HEK293 (cell line): ENCODE data around the gene DCAF6.

ENCODE experiments used
- CTCF ChIA-PET: fragments of 350-600 bp; formaldehyde crosslinking; extraction: SDS; loops from one replicate; lab custom pipeline; 2021; ENCODE audit warnings: antibody characterized with exemption; lab: Yijun Ruan, JAX
- POLR2A ChIA-PET: fragments of 300-600 bp; formaldehyde crosslinking; extraction: SDS; loops from one replicate; lab custom pipeline; 2020; ENCODE audit warnings: antibody characterized with exemption, inconsistent platforms; lab: Yijun Ruan, JAX
- H3K27ac ChIP-seq: fragments of 200-500 bp; sonication (Bioruptor generic); 2 replicates; pipeline ENCODE4 v1.5.1; 2014; ENCODE audit warnings: low read depth, low read length, control low read depth, inconsistent platforms; ENCODE audit errors: extremely low read depth
- H3K36me3 ChIP-seq, 2 experiments: fragments of 200-500 bp in 1 of 2; sonication (Bioruptor generic) in 1 of 2; 1 replicate in 1 of 2; 2 replicates in 1 of 2; pipeline ENCODE4 v1.5.1; 2014 to 2017; ENCODE audit warnings: inconsistent platforms in 2 of 2, low read length in 2 of 2; ENCODE audit not compliant: control insufficient read depth in 2 of 2, insufficient read depth in 1 of 2
- H3K4me1 ChIP-seq: fragments of 200-500 bp; sonication (Bioruptor generic); 2 replicates; pipeline ENCODE4 v1.5.1; 2014; ENCODE audit warnings: mild to moderate bottlenecking, low read length, inconsistent platforms; ENCODE audit not compliant: control insufficient read depth, insufficient read depth
- H3K4me3 ChIP-seq: 2 replicates; pipeline ENCODE4 v1.5.1; 2011; ENCODE audit warnings: low read depth, mild to moderate bottlenecking, control low read depth, low read length, moderate library complexity
- H3K9me3 ChIP-seq: fragments of 200-500 bp; sonication (Bioruptor generic); 2 replicates; pipeline ENCODE4 v1.5.1; 2014; ENCODE audit warnings: low read depth, low read length, inconsistent platforms; ENCODE audit not compliant: control insufficient read depth, insufficient read depth
- FEZF1 ChIP-seq: fragments of 450-650 bp; formaldehyde crosslinking; IDR thresholded peaks from 2 replicates; pipeline ENCODE4 v1.5.1; 2016; ENCODE audit warnings: missing biosample characterization, missing genetic modification characterization
- GFI1B ChIP-seq: fragments of 450-650 bp; formaldehyde crosslinking; IDR thresholded peaks from 2 replicates; pipeline ENCODE4 v1.5.1; 2016; ENCODE audit warnings: missing biosample characterization, missing genetic modification characterization
- GLI2 ChIP-seq: fragments of 450-650 bp; formaldehyde crosslinking; IDR thresholded peaks from 2 replicates; pipeline ENCODE4; 2017; ENCODE audit warnings: missing biosample characterization, missing genetic modification characterization, low read depth, borderline replicate concordance
- GLIS1 ChIP-seq: fragments of 450-650 bp; formaldehyde crosslinking; IDR thresholded peaks from 2 replicates; pipeline ENCODE4 v1.5.1; 2016; ENCODE audit warnings: missing biosample characterization, missing genetic modification characterization
- GLIS2 ChIP-seq: fragments of 450-650 bp; formaldehyde crosslinking; IDR thresholded peaks from 2 replicates; pipeline ENCODE4 v1.5.1; 2016; ENCODE audit warnings: missing biosample characterization, missing genetic modification characterization
- SCRT2 ChIP-seq: fragments of 450-650 bp; formaldehyde crosslinking; IDR thresholded peaks from 2 replicates; pipeline ENCODE4 v1.5.1; 2016; ENCODE audit warnings: missing biosample characterization, missing genetic modification characterization
- ZBTB21 ChIP-seq: fragments of 450-650 bp; formaldehyde crosslinking; IDR thresholded peaks from 2 replicates; pipeline ENCODE4 v1.5.1; 2017; ENCODE audit warnings: missing biosample characterization, missing genetic modification characterization
- ZFHX2 ChIP-seq: fragments of 450-650 bp; formaldehyde crosslinking; conservative IDR thresholded peaks from 2 replicates; pipeline ENCODE4 v1.5.1; 2016; ENCODE audit warnings: missing biosample characterization, missing genetic modification characterization
- ZNF133 ChIP-seq: fragments of 450-650 bp; formaldehyde crosslinking; IDR thresholded peaks from 2 replicates; pipeline ENCODE4 v1.5.1; 2016; ENCODE audit warnings: missing biosample characterization, missing genetic modification characterization
- ZNF146 ChIP-seq: fragments of 450-650 bp; formaldehyde crosslinking; IDR thresholded peaks from 2 replicates; pipeline ENCODE4 v1.5.1; 2016; ENCODE audit warnings: missing biosample characterization, missing genetic modification characterization
- ZNF16 ChIP-seq: fragments of 450-650 bp; formaldehyde crosslinking; IDR thresholded peaks from 2 replicates; pipeline ENCODE4 v1.5.1; 2016; ENCODE audit warnings: low read depth, missing biosample characterization, missing genetic modification characterization
- ZNF324 ChIP-seq: fragments of 450-650 bp; formaldehyde crosslinking; IDR thresholded peaks from 2 replicates; pipeline ENCODE4 v1.5.1; 2016; ENCODE audit warnings: missing biosample characterization, missing genetic modification characterization
- ZNF341 ChIP-seq: fragments of 450-650 bp; formaldehyde crosslinking; IDR thresholded peaks from 2 replicates; pipeline ENCODE4; 2016; ENCODE audit warnings: low read depth, missing biosample characterization, missing genetic modification characterization
- ZNF350 ChIP-seq: fragments of 450-650 bp; formaldehyde crosslinking; IDR thresholded peaks from 2 replicates; pipeline ENCODE4 v1.5.0; 2017; ENCODE audit warnings: missing biosample characterization, mild to moderate bottlenecking, missing genetic modification characterization
- ZNF433 ChIP-seq: fragments of 450-650 bp; formaldehyde crosslinking; IDR thresholded peaks from 2 replicates; pipeline ENCODE4 v1.5.1; 2016; ENCODE audit warnings: missing biosample characterization, missing genetic modification characterization, low read depth
- ZNF514 ChIP-seq: fragments of 450-650 bp; formaldehyde crosslinking; IDR thresholded peaks from 2 replicates; pipeline ENCODE4 v1.5.1; 2016; ENCODE audit warnings: missing biosample characterization, missing genetic modification characterization
- ZNF776 ChIP-seq: fragments of 450-650 bp; formaldehyde crosslinking; IDR thresholded peaks from 2 replicates; pipeline ENCODE4 v1.5.0; 2017; ENCODE audit warnings: missing biosample characterization, missing genetic modification characterization, borderline replicate concordance
- ZXDB ChIP-seq: fragments of 450-650 bp; formaldehyde crosslinking; IDR thresholded peaks from 2 replicates; pipeline ENCODE4 v1.5.1; 2016; ENCODE audit warnings: missing biosample characterization, missing genetic modification characterization
- TF ChIP-seq, protein P1 (sequence below): IDR thresholded peaks from 2 replicates; pipeline ENCODE4 v1.6.1; 2011; ENCODE audit warnings: mild to moderate bottlenecking, low read depth, low read length, borderline replicate concordance
- TF ChIP-seq, protein P2 (sequence below): fragments of 450-650 bp; formaldehyde crosslinking; IDR thresholded peaks from 2 replicates; pipeline ENCODE4 v1.5.1; 2016; ENCODE audit warnings: missing biosample characterization, missing genetic modification characterization
- TF ChIP-seq, protein P3 (sequence below): fragments of 450-650 bp; formaldehyde crosslinking; IDR thresholded peaks from 2 replicates; pipeline ENCODE4 v1.5.1; 2016; ENCODE audit warnings: missing biosample characterization, missing genetic modification characterization
- TF ChIP-seq, protein P4 (sequence below): fragments of 450-650 bp; formaldehyde crosslinking; IDR thresholded peaks from 2 replicates; pipeline ENCODE4 v1.5.1; 2016; ENCODE audit warnings: missing biosample characterization, missing genetic modification characterization, low read depth
- TF ChIP-seq, protein P5 (sequence below): fragments of 450-650 bp; formaldehyde crosslinking; IDR thresholded peaks from 2 replicates; pipeline ENCODE4 v1.5.1; 2016; ENCODE audit warnings: missing biosample characterization, missing genetic modification characterization, borderline replicate concordance

Gene DCAF6

DNA sequence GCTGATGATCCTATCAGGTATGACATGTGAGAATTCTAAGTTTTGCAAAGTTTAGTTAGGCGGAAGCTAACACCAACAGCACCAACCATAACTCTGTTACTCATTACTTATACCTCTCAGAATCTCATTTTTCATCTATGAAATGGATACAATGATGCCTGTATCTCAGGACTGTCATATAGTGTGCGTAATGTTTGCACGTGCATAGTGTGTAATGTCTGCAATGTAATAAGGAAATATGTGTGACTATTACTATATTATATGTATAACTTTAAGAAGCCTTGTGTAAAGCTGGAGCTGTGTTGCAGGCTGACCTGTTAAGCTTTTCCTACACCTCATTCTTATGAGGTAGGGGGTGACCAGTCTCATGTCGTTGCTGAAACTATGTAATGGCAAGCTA is 35.6 kb upstream of the DCAF6 start:
- H3K4me3 ChIP-seq = no peak overlapping the region
- TF ChIP-seq ZBTB21 (tag by site-specific recombination) = no peak
- TF ChIP-seq, protein P1, sequence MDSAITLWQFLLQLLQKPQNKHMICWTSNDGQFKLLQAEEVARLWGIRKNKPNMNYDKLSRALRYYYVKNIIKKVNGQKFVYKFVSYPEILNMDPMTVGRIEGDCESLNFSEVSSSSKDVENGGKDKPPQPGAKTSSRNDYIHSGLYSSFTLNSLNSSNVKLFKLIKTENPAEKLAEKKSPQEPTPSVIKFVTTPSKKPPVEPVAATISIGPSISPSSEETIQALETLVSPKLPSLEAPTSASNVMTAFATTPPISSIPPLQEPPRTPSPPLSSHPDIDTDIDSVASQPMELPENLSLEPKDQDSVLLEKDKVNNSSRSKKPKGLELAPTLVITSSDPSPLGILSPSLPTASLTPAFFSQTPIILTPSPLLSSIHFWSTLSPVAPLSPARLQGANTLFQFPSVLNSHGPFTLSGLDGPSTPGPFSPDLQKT = no peak
- no peak for TF ChIP-seq ZNF514 (tag by site-specific recombination)
- TF ChIP-seq GLIS2 = no peak
- TF ChIP-seq, protein P2, sequence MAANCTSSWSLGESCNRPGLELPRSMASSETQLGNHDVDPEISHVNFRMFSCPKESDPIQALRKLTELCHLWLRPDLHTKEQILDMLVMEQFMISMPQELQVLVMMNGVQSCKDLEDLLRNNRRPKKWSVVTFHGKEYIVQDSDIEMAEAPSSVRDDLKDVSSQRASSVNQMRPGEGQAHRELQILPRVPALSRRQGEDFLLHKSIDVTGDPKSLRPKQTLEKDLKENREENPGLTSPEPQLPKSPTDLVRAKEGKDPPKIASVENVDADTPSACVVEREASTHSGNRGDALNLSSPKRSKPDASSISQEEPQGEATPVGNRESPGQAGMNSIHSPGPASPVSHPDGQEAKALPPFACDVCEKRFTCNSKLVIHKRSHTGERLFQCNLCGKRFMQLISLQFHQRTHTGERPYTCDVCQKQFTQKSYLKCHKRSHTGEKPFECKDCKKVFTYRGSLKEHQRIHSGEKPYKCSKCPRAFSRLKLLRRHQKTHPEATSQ (tag by site-specific recombination) = no peak
- H3K9me3 ChIP-seq = no peaks in the 10 kb centered on the region
- H3K4me1 ChIP-seq = peaks cover 3% of the 10 kb centered on the region; the same call in 1 of the 2 replicates
- no peak overlapping the region for H3K27ac ChIP-seq
- no peaks in the 10 kb centered on the region for H3K36me3 ChIP-seq
- ChIA-PET CTCF (no interaction called here), POLR2A (no interaction called here)

DNA sequence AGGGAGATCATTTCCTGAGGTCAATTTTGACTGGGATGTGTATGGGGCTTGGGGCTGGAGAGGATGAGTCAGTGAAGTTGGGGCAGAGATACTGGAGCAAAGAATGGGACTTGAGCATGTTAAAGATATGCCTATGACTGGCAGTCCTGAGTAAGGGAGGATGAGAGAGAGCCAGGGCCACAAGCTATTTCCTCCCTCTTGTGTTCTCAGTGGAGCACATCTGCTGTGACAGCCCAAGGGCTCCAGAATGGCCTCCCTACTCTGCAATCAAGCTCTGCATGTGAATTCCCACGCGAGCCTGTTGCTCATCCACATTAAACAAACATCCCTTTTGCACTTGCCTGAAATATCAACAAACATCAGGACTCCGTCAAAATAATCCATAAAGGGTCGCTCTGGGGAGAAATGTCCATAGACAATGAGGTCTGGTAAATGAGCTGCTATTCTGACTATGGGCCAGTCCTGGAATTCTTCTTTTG is 31.8 kb upstream of the DCAF6 start:
- Histone ChIP-seq H3K36me3 (no peaks in the 10 kb centered on the region), H3K27ac (no peak overlapping the region)
- TF ChIP-seq GLIS1 (no peak), ZNF433 (no peak), ZNF776 (no peak), SCRT2 (tag by site-specific recombination) (peak; percentile 72), ZNF341 (tag by site-specific recombination) (0 out of 2 replicates have a peak, but pooled peaks have one; percentile 29), ZXDB (tag by site-specific recombination) (no peak), GLI2 (tag by site-specific recombination) (no peak), ZNF133 (no peak), GFI1B (no peak), FEZF1 (tag by site-specific recombination) (no peak), ZNF16 (tag by site-specific recombination) (no peak), ZFHX2 (no peak), ZNF350 (no peak), ZNF146 (tag by site-specific recombination) (no peak), ZNF324 (tag by site-specific recombination) (no peak)
- TF ChIP-seq, protein P3, sequence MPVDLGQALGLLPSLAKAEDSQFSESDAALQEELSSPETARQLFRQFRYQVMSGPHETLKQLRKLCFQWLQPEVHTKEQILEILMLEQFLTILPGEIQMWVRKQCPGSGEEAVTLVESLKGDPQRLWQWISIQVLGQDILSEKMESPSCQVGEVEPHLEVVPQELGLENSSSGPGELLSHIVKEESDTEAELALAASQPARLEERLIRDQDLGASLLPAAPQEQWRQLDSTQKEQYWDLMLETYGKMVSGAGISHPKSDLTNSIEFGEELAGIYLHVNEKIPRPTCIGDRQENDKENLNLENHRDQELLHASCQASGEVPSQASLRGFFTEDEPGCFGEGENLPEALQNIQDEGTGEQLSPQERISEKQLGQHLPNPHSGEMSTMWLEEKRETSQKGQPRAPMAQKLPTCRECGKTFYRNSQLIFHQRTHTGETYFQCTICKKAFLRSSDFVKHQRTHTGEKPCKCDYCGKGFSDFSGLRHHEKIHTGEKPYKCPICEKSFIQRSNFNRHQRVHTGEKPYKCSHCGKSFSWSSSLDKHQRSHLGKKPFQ = no peak
- TF ChIP-seq, protein P4, sequence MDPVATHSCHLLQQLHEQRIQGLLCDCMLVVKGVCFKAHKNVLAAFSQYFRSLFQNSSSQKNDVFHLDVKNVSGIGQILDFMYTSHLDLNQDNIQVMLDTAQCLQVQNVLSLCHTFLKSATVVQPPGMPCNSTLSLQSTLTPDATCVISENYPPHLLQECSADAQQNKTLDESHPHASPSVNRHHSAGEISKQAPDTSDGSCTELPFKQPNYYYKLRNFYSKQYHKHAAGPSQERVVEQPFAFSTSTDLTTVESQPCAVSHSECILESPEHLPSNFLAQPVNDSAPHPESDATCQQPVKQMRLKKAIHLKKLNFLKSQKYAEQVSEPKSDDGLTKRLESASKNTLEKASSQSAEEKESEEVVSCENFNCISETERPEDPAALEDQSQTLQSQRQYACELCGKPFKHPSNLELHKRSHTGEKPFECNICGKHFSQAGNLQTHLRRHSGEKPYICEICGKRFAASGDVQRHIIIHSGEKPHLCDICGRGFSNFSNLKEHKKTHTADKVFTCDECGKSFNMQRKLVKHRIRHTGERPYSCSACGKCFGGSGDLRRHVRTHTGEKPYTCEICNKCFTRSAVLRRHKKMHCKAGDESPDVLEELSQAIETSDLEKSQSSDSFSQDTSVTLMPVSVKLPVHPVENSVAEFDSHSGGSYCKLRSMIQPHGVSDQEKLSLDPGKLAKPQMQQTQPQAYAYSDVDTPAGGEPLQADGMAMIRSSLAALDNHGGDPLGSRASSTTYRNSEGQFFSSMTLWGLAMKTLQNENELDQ (tag by site-specific recombination) = no peak
- TF ChIP-seq, protein P5, sequence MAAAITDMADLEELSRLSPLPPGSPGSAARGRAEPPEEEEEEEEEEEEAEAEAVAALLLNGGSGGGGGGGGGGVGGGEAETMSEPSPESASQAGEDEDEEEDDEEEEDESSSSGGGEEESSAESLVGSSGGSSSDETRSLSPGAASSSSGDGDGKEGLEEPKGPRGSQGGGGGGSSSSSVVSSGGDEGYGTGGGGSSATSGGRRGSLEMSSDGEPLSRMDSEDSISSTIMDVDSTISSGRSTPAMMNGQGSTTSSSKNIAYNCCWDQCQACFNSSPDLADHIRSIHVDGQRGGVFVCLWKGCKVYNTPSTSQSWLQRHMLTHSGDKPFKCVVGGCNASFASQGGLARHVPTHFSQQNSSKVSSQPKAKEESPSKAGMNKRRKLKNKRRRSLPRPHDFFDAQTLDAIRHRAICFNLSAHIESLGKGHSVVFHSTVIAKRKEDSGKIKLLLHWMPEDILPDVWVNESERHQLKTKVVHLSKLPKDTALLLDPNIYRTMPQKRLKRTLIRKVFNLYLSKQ (tag by site-specific recombination) = no peak
- TF ChIP-seq, all 188 proteins: peak for 2
- H3K4me3 ChIP-seq = no peak overlapping the region
- H3K9me3 ChIP-seq = no peaks in the 10 kb centered on the region
- ChIA-PET CTCF (interaction anchor here (0.6 kb wide), 1 partner anchor 172 kb away, joined by 3 read pairs; no protein-coding TSS in a partner anchor), POLR2A (interaction anchor here (0.7 to 1.3 kb wide), 3 partner anchors 10 to 33 kb away, joined by 3 to 4 read pairs (median 3); partner anchors contain the start of genes DCAF6 and MPC2)
- H3K4me1 ChIP-seq = peaks cover 3% of the 10 kb centered on the region; the same call in 1 of the 2 replicates
